Type B pancreatic cell (in vitro differentiated cells): ENCODE data around the gene GDA. TPM values are rescaled to one million over a fixed set of nuclear protein-coding genes. Genes with fewer than 3 reads are reported as not detected.

Source experiments
- DNase-seq: peaks from one replicate; pipeline ENCODE4 v3.0.0; 2021; ENCODE audit warnings: mixed read lengths; ENCODE audit not compliant: unreplicated experiment; ENCODE audit errors: extremely low spot score
- H3K27ac Mint-ChIP-seq: 2 replicates; pipeline ENCODE4 v1.8.0; 2021; ENCODE audit warnings: mild to moderate bottlenecking, mixed read lengths
- H3K27me3 Mint-ChIP-seq: 2 replicates; pipeline ENCODE4 v1.8.0; 2021; ENCODE audit warnings: mixed read lengths
- H3K36me3 Mint-ChIP-seq: 2 replicates; pipeline ENCODE4 v1.8.0; 2021; ENCODE audit warnings: mixed read lengths
- H3K4me1 Mint-ChIP-seq: one replicate; pipeline ENCODE4 v1.8.0; 2021; ENCODE audit warnings: mixed read lengths; ENCODE audit not compliant: unreplicated experiment
- H3K4me3 Mint-ChIP-seq: 2 replicates; pipeline ENCODE4 v1.8.0; 2021; ENCODE audit warnings: mild to moderate bottlenecking, mixed read lengths
- H3K9me3 Mint-ChIP-seq: 2 replicates; pipeline ENCODE4 v1.8.0; 2021; ENCODE audit warnings: mixed read lengths
- long read RNA-seq: library from polyadenylated mRNA; unstranded; transcript quantifications from one replicate; pipeline ENCODE4 v2.0.0, GENCODE V29; 2020
- total RNA-seq: library from RNA; stranded (reverse); gene quantifications from 2 replicates; pipeline ENCODE4 v1.2.1, GENCODE V29; 2021; ENCODE audit warnings: low replicate concordance
- TF ChIP-seq, protein P1 (sequence below): fragments of 200-600 bp; sonication (generic); conservative IDR thresholded peaks from 2 replicates; pipeline ENCODE4 v1.5.0; 2021; ENCODE audit warnings: antibody characterized with exemption, mild to moderate bottlenecking

The GDA gene
- total RNA-seq = 8.0 and 13.4 TPM in 2 replicates
- long read RNA-seq, full-length matches to known transcripts = 6 of 31 reads
- long read RNA-seq, partial matches to known transcripts = 5 of 31 reads
- long read RNA-seq, other reads (novel, unspliced or antisense) = 20 of 31 reads

DNA sequence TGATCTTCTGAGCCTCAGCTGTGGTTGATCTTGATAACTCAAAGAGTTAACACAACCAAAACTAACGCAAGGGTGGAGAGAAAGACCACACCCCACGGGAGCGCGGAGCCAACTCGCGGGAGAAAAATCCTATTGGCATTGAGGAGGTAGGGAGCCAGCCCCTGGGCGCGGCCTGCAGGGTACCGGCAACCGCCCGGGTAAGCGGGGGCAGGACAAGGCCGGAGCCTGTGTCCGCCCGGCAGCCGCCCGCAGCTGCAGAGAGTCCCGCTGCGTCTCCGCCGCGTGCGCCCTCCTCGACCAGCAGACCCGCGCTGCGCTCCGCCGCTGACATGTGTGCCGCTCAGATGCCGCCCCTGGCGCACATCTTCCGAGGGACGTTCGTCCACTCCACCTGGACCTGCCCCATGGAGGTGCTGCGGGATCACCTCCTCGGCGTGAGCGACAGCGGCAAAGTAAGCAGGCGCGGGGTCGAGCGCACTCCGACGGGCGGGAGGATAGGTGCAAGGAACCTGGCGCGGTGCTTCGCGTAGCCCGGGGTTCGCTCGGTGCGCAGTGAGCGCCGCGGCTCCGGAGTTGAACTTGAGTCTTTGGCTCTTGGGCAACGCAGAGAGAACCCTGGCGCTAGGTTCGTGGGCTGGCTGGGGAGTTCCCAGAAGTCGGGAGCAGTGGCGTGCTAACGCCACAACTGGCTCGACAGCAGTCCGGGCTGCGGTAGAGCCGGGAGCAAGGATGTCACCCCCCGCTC, at the start of gene GDA:
TSS of gene GDA (plus strand) at position 210 of the 745 bp plus-strand sequence. CDS start at position 330, 120 bp downstream.
- Mint-ChIP-seq H3K27ac (no peak within 1 kb of the TSS), H3K9me3 (no peaks in the 10 kb centered on the region), H3K4me3 (peak within 1 kb of the TSS; percentile 69), H3K36me3 (no peaks in the 10 kb centered on the region), H3K27me3 (peaks cover 45% of the 10 kb centered on the region), H3K4me1 (no peaks in the 10 kb centered on the region)
- TF ChIP-seq, protein P1, sequence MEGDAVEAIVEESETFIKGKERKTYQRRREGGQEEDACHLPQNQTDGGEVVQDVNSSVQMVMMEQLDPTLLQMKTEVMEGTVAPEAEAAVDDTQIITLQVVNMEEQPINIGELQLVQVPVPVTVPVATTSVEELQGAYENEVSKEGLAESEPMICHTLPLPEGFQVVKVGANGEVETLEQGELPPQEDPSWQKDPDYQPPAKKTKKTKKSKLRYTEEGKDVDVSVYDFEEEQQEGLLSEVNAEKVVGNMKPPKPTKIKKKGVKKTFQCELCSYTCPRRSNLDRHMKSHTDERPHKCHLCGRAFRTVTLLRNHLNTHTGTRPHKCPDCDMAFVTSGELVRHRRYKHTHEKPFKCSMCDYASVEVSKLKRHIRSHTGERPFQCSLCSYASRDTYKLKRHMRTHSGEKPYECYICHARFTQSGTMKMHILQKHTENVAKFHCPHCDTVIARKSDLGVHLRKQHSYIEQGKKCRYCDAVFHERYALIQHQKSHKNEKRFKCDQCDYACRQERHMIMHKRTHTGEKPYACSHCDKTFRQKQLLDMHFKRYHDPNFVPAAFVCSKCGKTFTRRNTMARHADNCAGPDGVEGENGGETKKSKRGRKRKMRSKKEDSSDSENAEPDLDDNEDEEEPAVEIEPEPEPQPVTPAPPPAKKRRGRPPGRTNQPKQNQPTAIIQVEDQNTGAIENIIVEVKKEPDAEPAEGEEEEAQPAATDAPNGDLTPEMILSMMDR = no peak
- no peak for DNase-seq

DNA sequence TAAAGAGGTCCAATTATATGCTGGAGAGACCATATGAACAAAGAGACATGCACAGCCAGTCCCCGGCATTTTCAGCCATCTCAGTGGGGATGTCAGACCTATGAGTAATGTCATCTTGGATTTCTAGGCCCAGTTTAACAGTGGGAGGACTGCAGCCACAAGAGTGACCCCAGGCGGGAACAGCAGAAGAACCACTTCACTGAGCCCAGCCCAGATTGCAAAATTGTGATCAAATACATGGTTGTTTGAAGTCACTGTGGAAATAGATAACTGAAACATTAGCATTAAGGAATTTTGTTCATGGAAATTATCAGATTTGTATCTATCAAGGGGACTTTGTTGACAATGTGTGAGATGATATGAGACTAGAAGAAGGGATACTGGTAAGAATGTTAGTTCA, 46.7 kb upstream of the GDA start:
- no peak for DNase-seq
- no peaks in the 10 kb centered on the region for H3K27me3 Mint-ChIP-seq
- TF ChIP-seq, protein P1 = no peak
- peaks cover 5% of the 10 kb centered on the region for H3K9me3 Mint-ChIP-seq
- H3K27ac Mint-ChIP-seq = no peak overlapping the region
- no peak overlapping the region for H3K4me3 Mint-ChIP-seq
- no peaks in the 10 kb centered on the region for H3K4me1 Mint-ChIP-seq
- H3K36me3 Mint-ChIP-seq = no peaks in the 10 kb centered on the region

GRCh38 chr9:72113056-72113455, 36.2 kb upstream of the GDA start:
- H3K27me3 Mint-ChIP-seq = no peaks in the 10 kb centered on the region
- no peak for DNase-seq
- H3K36me3 Mint-ChIP-seq = no peaks in the 10 kb centered on the region
- H3K4me3 Mint-ChIP-seq = no peak overlapping the region
- no peaks in the 10 kb centered on the region for H3K9me3 Mint-ChIP-seq
- H3K4me1 Mint-ChIP-seq = no peaks in the 10 kb centered on the region
- H3K27ac Mint-ChIP-seq = no peak overlapping the region
- TF ChIP-seq, protein P1 = no peak

- no peak for DNase-seq
- H3K27ac Mint-ChIP-seq = no peak overlapping the region
- H3K9me3 Mint-ChIP-seq = no peaks in the 10 kb centered on the region
- H3K36me3 Mint-ChIP-seq = no peaks in the 10 kb centered on the region
- no peaks in the 10 kb centered on the region for H3K27me3 Mint-ChIP-seq
- TF ChIP-seq, protein P1 = no peak
- no peaks in the 10 kb centered on the region for H3K4me1 Mint-ChIP-seq
- H3K4me3 Mint-ChIP-seq = no peak overlapping the region
Measured at GRCh38 chr9:72119853-72120252, 29.4 kb upstream of the GDA start.

GRCh38 chr9:72124947-72125346, 24.3 kb upstream of the GDA start:
- H3K27me3 Mint-ChIP-seq = no peaks in the 10 kb centered on the region
- no peak overlapping the region for H3K4me3 Mint-ChIP-seq
- DNase-seq = no peak
- peaks cover 7% of the 10 kb centered on the region for H3K4me1 Mint-ChIP-seq
- H3K36me3 Mint-ChIP-seq = no peaks in the 10 kb centered on the region
- no peaks in the 10 kb centered on the region for H3K9me3 Mint-ChIP-seq
- TF ChIP-seq, protein P1 = no peak
- no peak overlapping the region for H3K27ac Mint-ChIP-seq
